Osteoblast (primary cell): Measurements from ENCODE around the gene POLA1. TPM values are rescaled to one million over a fixed set of nuclear protein-coding genes. Genes with fewer than 3 reads are reported as not detected.
A peak's percentile ranks its signal among the peaks of the same experiment; 100 is the strongest.

ENCODE experiments used
- DNase-seq: peaks from one replicate; pipeline ENCODE4 v3.0.0; 2011; ENCODE audit warnings: low spot score, mixed read lengths; ENCODE audit not compliant: insufficient read length; ENCODE audit errors: missing footprints
- H2AFZ ChIP-seq: 2 replicates; pipeline ENCODE4 v1.6.0; 2011; ENCODE audit warnings: mild to moderate bottlenecking, low read length
- H3K27ac ChIP-seq: 2 replicates; pipeline ENCODE4 v1.5.1; 2011; ENCODE audit warnings: mild to moderate bottlenecking, low read depth, low read length, moderate library complexity
- H3K27me3 ChIP-seq: 2 replicates; pipeline ENCODE4 v1.6.0; 2012; ENCODE audit warnings: mild to moderate bottlenecking, control low read depth, inconsistent platforms, low read length, moderate library complexity; ENCODE audit not compliant: insufficient read depth
- H3K36me3 ChIP-seq: 2 replicates; pipeline ENCODE4 v1.5.1; 2011; ENCODE audit warnings: mild to moderate bottlenecking, low read length, control low read depth, moderate library complexity; ENCODE audit not compliant: insufficient read depth
- H3K4me1 ChIP-seq: 2 replicates; pipeline ENCODE4 v1.5.1; 2011; ENCODE audit warnings: mild to moderate bottlenecking, low read length, control low read depth, moderate library complexity; ENCODE audit not compliant: insufficient read depth
- H3K4me2 ChIP-seq: 2 replicates; pipeline ENCODE4 v1.6.0; 2011; ENCODE audit warnings: mild to moderate bottlenecking, low read length; ENCODE audit not compliant: insufficient read depth
- H3K4me3 ChIP-seq: fragments of 200-600 bp; sonication (generic); 3 replicates; pipeline ENCODE4 v1.5.1; 2012; ENCODE audit warnings: mild to moderate bottlenecking, low read length, inconsistent platforms; ENCODE audit not compliant: insufficient read depth
- H3K79me2 ChIP-seq: 2 replicates; pipeline ENCODE4 v1.6.0; 2012; ENCODE audit warnings: mild to moderate bottlenecking, low read length, control low read depth, inconsistent platforms; ENCODE audit not compliant: insufficient read depth
- H3K9me3 ChIP-seq: 2 replicates; pipeline ENCODE4 v1.5.1; 2011; ENCODE audit warnings: low read depth, low read length, control low read depth
- H4K20me1 ChIP-seq: 2 replicates; pipeline ENCODE4 v1.6.0; 2012; ENCODE audit warnings: mild to moderate bottlenecking, low read length, control low read depth; ENCODE audit not compliant: insufficient read depth
- CTCF ChIP-seq: IDR thresholded peaks from 2 replicates; pipeline ENCODE4 v1.5.1; 2011; ENCODE audit warnings: mild to moderate bottlenecking, low read depth, low read length, moderate library complexity; ENCODE audit errors: extremely low read depth
- total RNA-seq: library from RNA; depleted of rRNA; stranded (reverse); fragments of >200 nt; gene quantifications from 2 replicates; pipeline ENCODE4 v1.2.3, GENCODE V29; 2012

The POLA1 gene
- total RNA-seq, 1 donor, result 11.9 TPM

DNA sequence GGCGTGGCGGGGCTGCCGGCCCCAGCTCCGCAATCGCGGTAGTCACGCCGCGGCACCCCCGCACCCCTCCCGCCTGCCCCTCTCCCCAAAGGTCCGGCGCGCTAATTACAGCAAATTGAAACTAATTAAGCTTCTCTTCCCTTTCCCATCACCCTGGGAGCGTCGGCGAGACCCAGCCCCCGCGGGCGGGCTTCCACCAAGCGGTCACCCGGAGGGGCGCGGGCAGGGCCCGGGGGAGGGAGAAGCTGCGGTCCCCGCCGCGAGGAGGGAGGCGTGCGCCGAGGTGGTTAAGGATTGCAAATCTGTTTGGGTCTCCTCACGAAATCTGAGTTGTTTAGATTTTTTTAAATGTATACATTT lies 308.9 kb downstream of the POLA1 start:
- Histone ChIP-seq H3K9me3 (no peaks in the 10 kb centered on the region), H3K4me3 (peak overlapping the region; percentile 43), H3K27me3 (peaks cover 42% of the 10 kb centered on the region), H3K4me2 (no peak overlapping the region), H3K27ac (no peak overlapping the region), H4K20me1 (no peaks in the 10 kb centered on the region), H2AFZ (no peak overlapping the region), H3K79me2 (no peaks in the 10 kb centered on the region), H3K4me1 (no peaks in the 10 kb centered on the region), H3K36me3 (no peaks in the 10 kb centered on the region)
- no peak for TF ChIP-seq CTCF
- peak; percentile 82 for DNase-seq

- H3K4me3 ChIP-seq, result no peak overlapping the region
- peak; percentile 83 for DNase-seq
Observed at GRCh38 chrX:25003066-25003849, 309.5 kb downstream of the POLA1 start.

GRCh38 chrX:25004040-25004439 lies 310.3 kb downstream of the POLA1 start:
- H2AFZ ChIP-seq, result no peak overlapping the region
- H4K20me1 ChIP-seq, result no peaks in the 10 kb centered on the region
- no peaks in the 10 kb centered on the region for H3K4me1 ChIP-seq
- H3K27me3 ChIP-seq, result peaks cover 50% of the 10 kb centered on the region
- H3K4me3 ChIP-seq, result no peak overlapping the region
- H3K4me2 ChIP-seq, result no peak overlapping the region
- H3K27ac ChIP-seq, result no peak overlapping the region
- no peaks in the 10 kb centered on the region for H3K9me3 ChIP-seq
- no peaks in the 10 kb centered on the region for H3K36me3 ChIP-seq
- no peak for TF ChIP-seq CTCF
- H3K79me2 ChIP-seq, result no peaks in the 10 kb centered on the region
- DNase-seq, result no peak

More at GRCh38 chrX:25003066-25003849, 309.5 kb downstream of the POLA1 start:
- no peak for TF ChIP-seq CTCF
- Histone ChIP-seq H3K4me2 (no peak overlapping the region), H3K79me2 (no peaks in the 10 kb centered on the region), H4K20me1 (no peaks in the 10 kb centered on the region), H3K36me3 (no peaks in the 10 kb centered on the region), H3K27ac (no peak overlapping the region), H3K9me3 (no peaks in the 10 kb centered on the region), H3K27me3 (peaks cover 48% of the 10 kb centered on the region), H2AFZ (no peak overlapping the region), H3K4me1 (no peaks in the 10 kb centered on the region)

GRCh38 chrX:25004485-25005032 lies 310.8 kb downstream of the POLA1 start:
- Histone ChIP-seq H3K36me3 (no peaks in the 10 kb centered on the region), H3K27me3 (peaks cover 54% of the 10 kb centered on the region), H3K4me1 (no peaks in the 10 kb centered on the region), H3K4me2 (peak overlapping the region; percentile 50), H3K79me2 (no peaks in the 10 kb centered on the region), H4K20me1 (no peaks in the 10 kb centered on the region), H2AFZ (no peak overlapping the region), H3K27ac (no peak overlapping the region), H3K9me3 (no peaks in the 10 kb centered on the region), H3K4me3 (peak overlapping the region; percentile 19)
- no peak for TF ChIP-seq CTCF
- peak; percentile 89 for DNase-seq
